A549 (cell line): Measurements from ENCODE around the gene DOCK9. TPM values are rescaled to one million over a fixed set of nuclear protein-coding genes. Genes with fewer than 3 reads are reported as not detected.

Experiments used
- ATAC-seq, 2 experiments: fragments of 200-7000 bp in 1 of 2; fragments of >200 bp in 1 of 2; cut with Nextera tagmentation in 1 of 2; cut with Tn5 transposase in 1 of 2; 3 replicates each; pipeline versions ENCODE4 v1.8.0 to v1.9.1; 2018 to 2020; ENCODE audit warnings: mild to moderate bottlenecking in 1 of 2, moderate library complexity in 1 of 2
- CTCF ChIA-PET: fragments of 300-600 bp; sonication (Branson Sonifier 250); formaldehyde crosslinking; extraction: SDS; loops from one replicate; lab custom pipeline; 2021; ENCODE audit warnings: antibody characterized with exemption, inconsistent platforms; lab: Yijun Ruan, JAX
- POLR2A ChIA-PET: fragments of 350-600 bp; formaldehyde crosslinking; extraction: SDS; loops from one replicate; lab custom pipeline; 2021; ENCODE audit warnings: antibody characterized with exemption, inconsistent platforms; lab: Yijun Ruan, JAX
- DNase-seq, 2 experiments: peaks; one replicate each; pipeline versions ENCODE4 v3.0.0 to v3.0.0-alpha.2; 2011 to 2016; ENCODE audit warnings: low read depth in 1 of 2, low spot score in 1 of 2
- FAIRE-seq: peaks from 2 replicates; lab custom pipeline; 2011; peaks lifted over from hg19 to GRCh38; lab: Jason Lieb, UNC
- H3K27ac ChIP-seq, 2 experiments: fragments of >200 bp; sonication (Bioruptor Twin); formaldehyde crosslinking; 3 replicates each; pipeline ENCODE4 v1.5.1; 2016 to 2017
- H3K4me1 ChIP-seq: fragments of >200 bp; sonication (Bioruptor Twin); formaldehyde crosslinking; 3 replicates; pipeline ENCODE4 v1.6.1; 2016
- H3K4me2 ChIP-seq: fragments of >200 bp; sonication (Bioruptor Twin); formaldehyde crosslinking; 3 replicates; pipeline ENCODE4 v1.6.1; 2016
- H3K4me3 ChIP-seq: fragments of >200 bp; sonication (Bioruptor Twin); formaldehyde crosslinking; 3 replicates; pipeline ENCODE4 v1.5.1; 2016
- H3K9me3 ChIP-seq: fragments of >200 bp; sonication (Bioruptor Twin); formaldehyde crosslinking; 3 replicates; pipeline ENCODE4 v1.6.1; 2016
- EP300 ChIP-seq, 2 experiments: fragments of >200 bp; sonication (Bioruptor Twin); formaldehyde crosslinking; IDR thresholded peaks; 2 replicates in 1 of 2; 3 replicates in 1 of 2; pipeline ENCODE4 v1.6.1; 2016 to 2017
- ESRRA ChIP-seq: fragments of 150-350 bp; IDR thresholded peaks from 2 replicates; pipeline ENCODE4 v1.6.1; 2014; ENCODE audit warnings: mild to moderate bottlenecking, low read length, borderline replicate concordance
- FOSB ChIP-seq: fragments of 250-450 bp; sonication (Bioruptor Pico); IDR thresholded peaks from 2 replicates; pipeline ENCODE4 v1.5.0; 2020; ENCODE audit warnings: mild to moderate bottlenecking, moderate library complexity
- FOSL2 ChIP-seq, 2 experiments: fragments of 450-650 bp in 1 of 2; fragments of >200 bp in 1 of 2; sonication (Bioruptor Twin) in 1 of 2; formaldehyde crosslinking; IDR thresholded peaks; 2 replicates each; pipeline versions ENCODE4 v1.5.0 to v1.6.1; 2016 to 2020; ENCODE audit warnings: mild to moderate bottlenecking in 1 of 2, moderate library complexity in 1 of 2
- FOXS1 ChIP-seq: fragments of 250-450 bp; sonication (Bioruptor Pico); IDR thresholded peaks from 2 replicates; pipeline ENCODE4 v1.5.0; 2020; ENCODE audit warnings: mild to moderate bottlenecking, moderate library complexity
- GATA3 ChIP-seq: IDR thresholded peaks from 2 replicates; pipeline ENCODE4 v1.6.1; 2012; ENCODE audit warnings: borderline replicate concordance
- HOXB5 ChIP-seq: fragments of 250-450 bp; sonication (Bioruptor Pico); IDR thresholded peaks from 2 replicates; pipeline ENCODE4 v1.5.0; 2020; ENCODE audit warnings: mild to moderate bottlenecking, moderate library complexity
- KDM1A ChIP-seq: fragments of 200-600 bp; sonication (generic); IDR thresholded peaks from 2 replicates; pipeline ENCODE4 v1.6.1; 2016; ENCODE audit warnings: low read depth, mild to moderate bottlenecking
- NFE2L2 ChIP-seq: fragments of 150-350 bp; conservative IDR thresholded peaks from 2 replicates; pipeline ENCODE4 v1.6.1; 2014; ENCODE audit warnings: low read length
- NPAS2 ChIP-seq: fragments of 250-450 bp; sonication (Bioruptor Pico); IDR thresholded peaks from 2 replicates; pipeline ENCODE4 v1.8.0; 2022; ENCODE audit warnings: mild to moderate bottlenecking, moderate library complexity, borderline replicate concordance
- PHF8 ChIP-seq: fragments of 200-600 bp; sonication (generic); IDR thresholded peaks from 2 replicates; pipeline ENCODE4 v1.6.1; 2016; ENCODE audit warnings: low read depth, mild to moderate bottlenecking, antibody characterized with exemption, moderate library complexity, borderline replicate concordance
- RAD21 ChIP-seq, 2 experiments: fragments of >200 bp in 1 of 2; sonication (Bioruptor Twin) in 1 of 2; formaldehyde crosslinking in 1 of 2; IDR thresholded peaks in 1 of 2; conservative IDR thresholded peaks in 1 of 2; 2 replicates in 1 of 2; 3 replicates in 1 of 2; pipeline ENCODE4 v1.6.1; 2012 to 2018; ENCODE audit warnings: inconsistent platforms in 1 of 2
- REST ChIP-seq: fragments of 200-600 bp; sonication (generic); IDR thresholded peaks from 2 replicates; pipeline ENCODE4 v1.6.1; 2016; ENCODE audit warnings: antibody characterized with exemption, mild to moderate bottlenecking, moderate library complexity
- RFX5 ChIP-seq: fragments of 450-650 bp; IDR thresholded peaks from 2 replicates; pipeline ENCODE4 v1.7.1; 2014; ENCODE audit warnings: antibody characterized with exemption, mild to moderate bottlenecking, moderate library complexity
- ZC3H11A ChIP-seq: fragments of 450-650 bp; IDR thresholded peaks from 2 replicates; pipeline ENCODE4 v1.6.1; 2014; ENCODE audit warnings: antibody characterized with exemption, mild to moderate bottlenecking
- WGBS: methylation state at CpG from one replicate; pipeline ENCODE4 v1.1.6; 2017; ENCODE audit errors: missing lambda C conversion rate; 5-methylcytosine and 5-hydroxymethylcytosine counted together
- polyA plus RNA-seq, 4 experiments: library from polyadenylated mRNA; depleted of rRNA in 3 of 4; stranded (reverse); fragments of >200 nt; fragmentation: RNase III in 1 of 4; extraction: RNeasy Plus Mini Kit Qiagen cat#74134 plus additional on column Dnase treatment in 1 of 4; gene quantifications; 2 replicates in 3 of 4; 3 replicates in 1 of 4; pipeline ENCODE4 v1.2.3, GENCODE V29; 2011 to 2017
- TF ChIP-seq, protein P1 (sequence below): IDR thresholded peaks from 2 replicates; pipeline ENCODE4 v1.6.1; 2012
- TF ChIP-seq, protein P2 (sequence below): fragments of >200 bp; sonication (Bioruptor Twin); formaldehyde crosslinking; IDR thresholded peaks from 2 replicates; pipeline ENCODE4 v1.6.1; 2016
- TF ChIP-seq, protein P3 (sequence below): fragments of 450-650 bp; IDR thresholded peaks from 2 replicates; pipeline ENCODE4 v1.6.1; 2014; ENCODE audit warnings: antibody characterized with exemption

Gene DOCK9
- polyA plus RNA-seq, 2 of the 4 experiments (the other 2 are of a cell fraction), result 34.0 to 43.9 TPM

GRCh38 chr13:99008577-99008976, 30.7 kb upstream of the DOCK9 start:
- CTCF ChIA-PET, result interaction anchor here (1.2 kb wide), 1 partner anchor 25 kb away, joined by 3 read pairs; no protein-coding TSS in a partner anchor
- TF ChIP-seq, protein P1, sequence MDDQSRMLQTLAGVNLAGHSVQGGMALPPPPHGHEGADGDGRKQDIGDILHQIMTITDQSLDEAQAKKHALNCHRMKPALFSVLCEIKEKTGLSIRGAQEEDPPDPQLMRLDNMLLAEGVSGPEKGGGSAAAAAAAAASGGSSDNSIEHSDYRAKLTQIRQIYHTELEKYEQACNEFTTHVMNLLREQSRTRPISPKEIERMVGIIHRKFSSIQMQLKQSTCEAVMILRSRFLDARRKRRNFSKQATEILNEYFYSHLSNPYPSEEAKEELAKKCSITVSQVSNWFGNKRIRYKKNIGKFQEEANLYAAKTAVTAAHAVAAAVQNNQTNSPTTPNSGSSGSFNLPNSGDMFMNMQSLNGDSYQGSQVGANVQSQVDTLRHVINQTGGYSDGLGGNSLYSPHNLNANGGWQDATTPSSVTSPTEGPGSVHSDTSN, result no peak
- TF ChIP-seq PHF8, result no peak
- no peak for TF ChIP-seq NFE2L2
- no peak for TF ChIP-seq REST
- no peak for TF ChIP-seq ESRRA
- TF ChIP-seq FOSL2 (IDR thresholded peaks at IDR 0.05), result no peak
- TF ChIP-seq FOSL2 (CRISPR knock-in tag; IDR thresholded peaks at IDR 0.05), result no peak
- TF ChIP-seq RFX5, result no peak
- TF ChIP-seq GATA3, result no peak
- TF ChIP-seq RAD21 (conservative IDR thresholded peaks at IDR 0.05 in 1 of 2, IDR thresholded peaks at IDR 0.05 in 1 of 2), result no peak
- no peak for TF ChIP-seq FOSB (CRISPR knock-in tag)
- TF ChIP-seq KDM1A, result no peak
- TF ChIP-seq FOXS1 (CRISPR knock-in tag), result no peak
- WGBS, result 86% methylated on average over 3 of the region's 3 CpGs
- H3K4me2 ChIP-seq, result no peak overlapping the region
- no peak overlapping the region for H3K27ac ChIP-seq
- no peak for DNase-seq
- FAIRE-seq, result no peak
- no peaks in the 10 kb centered on the region for H3K9me3 ChIP-seq
- POLR2A ChIA-PET, result no interaction called here
- ATAC-seq, result no peak
- H3K4me1 ChIP-seq, result 0 out of 3 replicates have a peak, but pooled peaks cover 8% of the 10 kb centered on the region
- no peak overlapping the region for H3K4me3 ChIP-seq

- Histone ChIP-seq H3K4me3 (no peak overlapping the region), H3K27ac (no peak overlapping the region), H3K9me3 (no peaks in the 10 kb centered on the region), H3K4me1 (0 out of 3 replicates have a peak, but pooled peaks cover 8% of the 10 kb centered on the region), H3K4me2 (no peak overlapping the region)
- ATAC-seq, result no peak
- ChIA-PET CTCF (no interaction called here), POLR2A (no interaction called here)
- WGBS, result 76% methylated on average over 1 of the region's 1 CpG
- no peak for FAIRE-seq
- DNase-seq, result no peak
- TF ChIP-seq FOXS1 (CRISPR knock-in tag) (no peak), ZC3H11A (no peak)
These were observed 29.6 kb upstream of the DOCK9 start for GRCh38 chr13:99007414-99007986.

GRCh38 chr13:99005609-99006008, 27.7 kb upstream of the DOCK9 start:
- no peak overlapping the region for H3K27ac ChIP-seq
- CTCF ChIA-PET, result interaction anchor here (0.6 kb wide), 1 partner anchor 657 kb away, joined by 3 read pairs; no protein-coding TSS in a partner anchor
- TF ChIP-seq HOXB5 (no peak), REST (no peak), NPAS2 (no peak), EP300 (IDR thresholded peaks at IDR 0.05) (no peak)
- TF ChIP-seq, protein P2, sequence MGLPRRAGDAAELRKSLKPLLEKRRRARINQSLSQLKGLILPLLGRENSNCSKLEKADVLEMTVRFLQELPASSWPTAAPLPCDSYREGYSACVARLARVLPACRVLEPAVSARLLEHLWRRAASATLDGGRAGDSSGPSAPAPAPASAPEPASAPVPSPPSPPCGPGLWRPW, result no peak
- TF ChIP-seq, protein P3, sequence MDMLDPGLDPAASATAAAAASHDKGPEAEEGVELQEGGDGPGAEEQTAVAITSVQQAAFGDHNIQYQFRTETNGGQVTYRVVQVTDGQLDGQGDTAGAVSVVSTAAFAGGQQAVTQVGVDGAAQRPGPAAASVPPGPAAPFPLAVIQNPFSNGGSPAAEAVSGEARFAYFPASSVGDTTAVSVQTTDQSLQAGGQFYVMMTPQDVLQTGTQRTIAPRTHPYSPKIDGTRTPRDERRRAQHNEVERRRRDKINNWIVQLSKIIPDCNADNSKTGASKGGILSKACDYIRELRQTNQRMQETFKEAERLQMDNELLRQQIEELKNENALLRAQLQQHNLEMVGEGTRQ, result 0 out of 2 replicates have a peak, but pooled peaks have one; percentile 35
- POLR2A ChIA-PET, result no interaction called here
- H3K9me3 ChIP-seq, result no peaks in the 10 kb centered on the region
- 0 out of 3 replicates have a peak, but pooled peaks cover 8% of the 10 kb centered on the region for H3K4me1 ChIP-seq
- no peak for ATAC-seq
- no peak overlapping the region for H3K4me3 ChIP-seq
- no peak for FAIRE-seq
- H3K4me2 ChIP-seq, result no peak overlapping the region
- no peak for DNase-seq
